HEK293 (cell line): ENCODE results near the gene SPEM2.

ENCODE experiments used
- CTCF ChIA-PET: fragments of 350-600 bp; formaldehyde crosslinking; extraction: SDS; loops from one replicate; lab custom pipeline; 2021; ENCODE audit warnings: antibody characterized with exemption; lab: Yijun Ruan, JAX
- POLR2A ChIA-PET: fragments of 300-600 bp; formaldehyde crosslinking; extraction: SDS; loops from one replicate; lab custom pipeline; 2020; ENCODE audit warnings: antibody characterized with exemption, inconsistent platforms; lab: Yijun Ruan, JAX
- H3K27ac ChIP-seq: fragments of 200-500 bp; sonication (Bioruptor generic); 2 replicates; pipeline ENCODE4 v1.5.1; 2014; ENCODE audit warnings: low read depth, low read length, control low read depth, inconsistent platforms; ENCODE audit errors: extremely low read depth
- H3K36me3 ChIP-seq, 2 experiments: fragments of 200-500 bp in 1 of 2; sonication (Bioruptor generic) in 1 of 2; 1 replicate in 1 of 2; 2 replicates in 1 of 2; pipeline ENCODE4 v1.5.1; 2014 to 2017; ENCODE audit warnings: inconsistent platforms in 2 of 2, low read length in 2 of 2; ENCODE audit not compliant: control insufficient read depth in 2 of 2, insufficient read depth in 1 of 2
- H3K4me1 ChIP-seq: fragments of 200-500 bp; sonication (Bioruptor generic); 2 replicates; pipeline ENCODE4 v1.5.1; 2014; ENCODE audit warnings: mild to moderate bottlenecking, low read length, inconsistent platforms; ENCODE audit not compliant: control insufficient read depth, insufficient read depth
- H3K4me3 ChIP-seq: 2 replicates; pipeline ENCODE4 v1.5.1; 2011; ENCODE audit warnings: low read depth, mild to moderate bottlenecking, control low read depth, low read length, moderate library complexity
- H3K9me3 ChIP-seq: fragments of 200-500 bp; sonication (Bioruptor generic); 2 replicates; pipeline ENCODE4 v1.5.1; 2014; ENCODE audit warnings: low read depth, low read length, inconsistent platforms; ENCODE audit not compliant: control insufficient read depth, insufficient read depth
- BCL11B ChIP-seq: fragments of 450-650 bp; formaldehyde crosslinking; IDR thresholded peaks from 2 replicates; pipeline ENCODE4 v1.5.1; 2016; ENCODE audit warnings: low read depth, missing biosample characterization, missing genetic modification characterization
- CTCF ChIP-seq: fragments of 450-650 bp; formaldehyde crosslinking; IDR thresholded peaks from 2 replicates; pipeline ENCODE4 v1.5.1; 2016; ENCODE audit warnings: missing biosample characterization, missing genetic modification characterization
- GFI1B ChIP-seq: fragments of 450-650 bp; formaldehyde crosslinking; IDR thresholded peaks from 2 replicates; pipeline ENCODE4 v1.5.1; 2016; ENCODE audit warnings: missing biosample characterization, missing genetic modification characterization
- GLIS1 ChIP-seq: fragments of 450-650 bp; formaldehyde crosslinking; IDR thresholded peaks from 2 replicates; pipeline ENCODE4 v1.5.1; 2016; ENCODE audit warnings: missing biosample characterization, missing genetic modification characterization
- MZF1 ChIP-seq: fragments of 450-650 bp; formaldehyde crosslinking; IDR thresholded peaks from 2 replicates; pipeline ENCODE4 v1.5.1; 2017; ENCODE audit warnings: missing biosample characterization, missing genetic modification characterization, borderline replicate concordance
- SCRT2 ChIP-seq: fragments of 450-650 bp; formaldehyde crosslinking; IDR thresholded peaks from 2 replicates; pipeline ENCODE4 v1.5.1; 2016; ENCODE audit warnings: missing biosample characterization, missing genetic modification characterization
- WT1 ChIP-seq: fragments of 450-650 bp; formaldehyde crosslinking; IDR thresholded peaks from 2 replicates; pipeline ENCODE4 v1.5.1; 2016; ENCODE audit warnings: missing biosample characterization, missing genetic modification characterization
- YY2 ChIP-seq: fragments of 450-650 bp; formaldehyde crosslinking; IDR thresholded peaks from 2 replicates; pipeline ENCODE4 v1.5.1; 2016; ENCODE audit warnings: missing biosample characterization, missing genetic modification characterization
- ZBTB7A ChIP-seq: fragments of 450-650 bp; formaldehyde crosslinking; IDR thresholded peaks from 2 replicates; pipeline ENCODE4 v1.5.1; 2016; ENCODE audit warnings: low read depth, missing biosample characterization, missing genetic modification characterization
- ZBTB8A ChIP-seq: fragments of 450-650 bp; formaldehyde crosslinking; IDR thresholded peaks from 2 replicates; pipeline ENCODE4 v1.5.1; 2016; ENCODE audit warnings: missing biosample characterization, missing genetic modification characterization
- ZEB2 ChIP-seq: fragments of 450-650 bp; formaldehyde crosslinking; IDR thresholded peaks from 2 replicates; pipeline ENCODE4 v1.5.1; 2016; ENCODE audit warnings: missing biosample characterization, missing genetic modification characterization
- ZNF202 ChIP-seq: fragments of 450-650 bp; formaldehyde crosslinking; IDR thresholded peaks from 2 replicates; pipeline ENCODE4 v1.5.1; 2016; ENCODE audit warnings: missing biosample characterization, missing genetic modification characterization, borderline replicate concordance
- ZNF211 ChIP-seq: fragments of 450-650 bp; formaldehyde crosslinking; IDR thresholded peaks from 2 replicates; pipeline ENCODE4 v1.5.1; 2016; ENCODE audit warnings: low read depth, missing biosample characterization, missing genetic modification characterization
- ZNF248 ChIP-seq: fragments of 450-650 bp; formaldehyde crosslinking; IDR thresholded peaks from 2 replicates; pipeline ENCODE4 v1.5.1; 2017; ENCODE audit warnings: missing biosample characterization, missing genetic modification characterization
- ZNF292 ChIP-seq: fragments of 450-650 bp; formaldehyde crosslinking; IDR thresholded peaks from 2 replicates; pipeline ENCODE4 v1.5.1; 2016; ENCODE audit warnings: low read depth, missing biosample characterization, missing genetic modification characterization, borderline replicate concordance
- ZNF366 ChIP-seq: fragments of 450-650 bp; formaldehyde crosslinking; conservative IDR thresholded peaks from 2 replicates; pipeline ENCODE4 v1.5.1; 2016; ENCODE audit warnings: missing biosample characterization, missing genetic modification characterization
- ZNF514 ChIP-seq: fragments of 450-650 bp; formaldehyde crosslinking; IDR thresholded peaks from 2 replicates; pipeline ENCODE4 v1.5.1; 2016; ENCODE audit warnings: missing biosample characterization, missing genetic modification characterization
- ZNF571 ChIP-seq: fragments of 450-650 bp; formaldehyde crosslinking; IDR thresholded peaks from 2 replicates; pipeline ENCODE4 v1.5.0; 2017; ENCODE audit warnings: missing biosample characterization, missing genetic modification characterization
- ZNF585B ChIP-seq: fragments of 450-650 bp; formaldehyde crosslinking; IDR thresholded peaks from 2 replicates; pipeline ENCODE4 v1.5.1; 2016; ENCODE audit warnings: missing biosample characterization, missing genetic modification characterization
- ZNF654 ChIP-seq: fragments of 450-650 bp; formaldehyde crosslinking; IDR thresholded peaks from 2 replicates; pipeline ENCODE4 v1.5.1; 2016; ENCODE audit warnings: low read depth, missing biosample characterization, missing genetic modification characterization
- ZNF777 ChIP-seq: fragments of 450-650 bp; formaldehyde crosslinking; IDR thresholded peaks from 2 replicates; pipeline ENCODE4 v1.5.1; 2017; ENCODE audit warnings: missing biosample characterization, missing genetic modification characterization, borderline replicate concordance
- ZNF791 ChIP-seq: fragments of 450-650 bp; formaldehyde crosslinking; IDR thresholded peaks from 2 replicates; pipeline ENCODE4 v1.5.1; 2016; ENCODE audit warnings: missing biosample characterization, missing genetic modification characterization
- ZSCAN16 ChIP-seq: fragments of 450-650 bp; formaldehyde crosslinking; IDR thresholded peaks from 2 replicates; pipeline ENCODE4 v1.5.1; 2016; ENCODE audit warnings: missing biosample characterization, missing genetic modification characterization
- ZXDB ChIP-seq: fragments of 450-650 bp; formaldehyde crosslinking; IDR thresholded peaks from 2 replicates; pipeline ENCODE4 v1.5.1; 2016; ENCODE audit warnings: missing biosample characterization, missing genetic modification characterization
- TF ChIP-seq, protein P1 (sequence below): fragments of 450-650 bp; formaldehyde crosslinking; IDR thresholded peaks from 2 replicates; pipeline ENCODE4 v1.5.1; 2016; ENCODE audit warnings: missing biosample characterization, missing genetic modification characterization
- TF ChIP-seq, protein P2 (sequence below): IDR thresholded peaks from 2 replicates; pipeline ENCODE4 v1.6.1; 2011; ENCODE audit warnings: mild to moderate bottlenecking, low read depth, low read length, borderline replicate concordance
- TF ChIP-seq, protein P3 (sequence below): fragments of 450-650 bp; formaldehyde crosslinking; IDR thresholded peaks from 2 replicates; pipeline ENCODE4 v1.5.1; 2016; ENCODE audit warnings: missing biosample characterization, missing genetic modification characterization

SPEM2 gene

GRCh38 chr17:7444682-7445618 lies 19.5 kb downstream of the SPEM2 start, which contains the start of gene CHRNB1:
Gene CHRNB1, plus strand, starts transcription at chr17:7445061. Its CDS starts 67 bp downstream, at chr17:7445128.
- CTCF ChIA-PET = interaction anchor here (0.6 to 2.5 kb wide), 18 partner anchors 8 to 404 kb away, joined by 3 to 13 read pairs (median 4); partner anchors contain the start of genes TP53 and ZBTB4
- no peak for TF ChIP-seq ZNF514 (tag by site-specific recombination)
- TF ChIP-seq GLIS1 (tag by site-specific recombination) = peak; percentile 84
- no peak for TF ChIP-seq GFI1B
- TF ChIP-seq ZEB2 (tag by site-specific recombination) = peak; percentile 56; the same call in 1 of the 2 replicates
- TF ChIP-seq ZBTB8A (tag by site-specific recombination) = no peak
- TF ChIP-seq YY2 (tag by site-specific recombination) = no peak
- no peak for TF ChIP-seq ZNF292 (tag by site-specific recombination)
- no peak for TF ChIP-seq ZNF777 (tag by site-specific recombination)
- TF ChIP-seq MZF1 = no peak
- no peak for TF ChIP-seq ZNF654 (tag by site-specific recombination)
- TF ChIP-seq, protein P1, sequence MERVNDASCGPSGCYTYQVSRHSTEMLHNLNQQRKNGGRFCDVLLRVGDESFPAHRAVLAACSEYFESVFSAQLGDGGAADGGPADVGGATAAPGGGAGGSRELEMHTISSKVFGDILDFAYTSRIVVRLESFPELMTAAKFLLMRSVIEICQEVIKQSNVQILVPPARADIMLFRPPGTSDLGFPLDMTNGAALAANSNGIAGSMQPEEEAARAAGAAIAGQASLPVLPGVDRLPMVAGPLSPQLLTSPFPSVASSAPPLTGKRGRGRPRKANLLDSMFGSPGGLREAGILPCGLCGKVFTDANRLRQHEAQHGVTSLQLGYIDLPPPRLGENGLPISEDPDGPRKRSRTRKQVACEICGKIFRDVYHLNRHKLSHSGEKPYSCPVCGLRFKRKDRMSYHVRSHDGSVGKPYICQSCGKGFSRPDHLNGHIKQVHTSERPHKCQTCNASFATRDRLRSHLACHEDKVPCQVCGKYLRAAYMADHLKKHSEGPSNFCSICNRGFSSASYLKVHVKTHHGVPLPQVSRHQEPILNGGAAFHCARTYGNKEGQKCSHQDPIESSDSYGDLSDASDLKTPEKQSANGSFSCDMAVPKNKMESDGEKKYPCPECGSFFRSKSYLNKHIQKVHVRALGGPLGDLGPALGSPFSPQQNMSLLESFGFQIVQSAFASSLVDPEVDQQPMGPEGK (tag by site-specific recombination) = peak; percentile 73
- no peak for TF ChIP-seq ZNF248 (tag by site-specific recombination)
- no peak for TF ChIP-seq ZNF202 (tag by site-specific recombination)
- TF ChIP-seq BCL11B (tag by site-specific recombination) = no peak
- TF ChIP-seq ZNF791 (tag by site-specific recombination) = no peak
- no peak for TF ChIP-seq ZNF366
- TF ChIP-seq ZNF211 (tag by site-specific recombination) = no peak
- TF ChIP-seq, protein P2, sequence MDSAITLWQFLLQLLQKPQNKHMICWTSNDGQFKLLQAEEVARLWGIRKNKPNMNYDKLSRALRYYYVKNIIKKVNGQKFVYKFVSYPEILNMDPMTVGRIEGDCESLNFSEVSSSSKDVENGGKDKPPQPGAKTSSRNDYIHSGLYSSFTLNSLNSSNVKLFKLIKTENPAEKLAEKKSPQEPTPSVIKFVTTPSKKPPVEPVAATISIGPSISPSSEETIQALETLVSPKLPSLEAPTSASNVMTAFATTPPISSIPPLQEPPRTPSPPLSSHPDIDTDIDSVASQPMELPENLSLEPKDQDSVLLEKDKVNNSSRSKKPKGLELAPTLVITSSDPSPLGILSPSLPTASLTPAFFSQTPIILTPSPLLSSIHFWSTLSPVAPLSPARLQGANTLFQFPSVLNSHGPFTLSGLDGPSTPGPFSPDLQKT = no peak
- no peak for TF ChIP-seq ZNF571 (tag by site-specific recombination)
- 0 out of 2 replicates have a peak, but pooled peaks have one; percentile 12 for TF ChIP-seq ZBTB7A (tag by site-specific recombination)
- 0 out of 2 replicates have a peak, but pooled peaks have one; percentile 14 for TF ChIP-seq ZXDB (tag by site-specific recombination)
- no peak for TF ChIP-seq WT1
- TF ChIP-seq CTCF (tag by site-specific recombination) = peak; percentile 64
- TF ChIP-seq ZSCAN16 (tag by site-specific recombination) = no peak
- no peak for TF ChIP-seq ZNF585B (tag by site-specific recombination)
- peak; percentile 99 for TF ChIP-seq SCRT2
- TF ChIP-seq, protein P3, sequence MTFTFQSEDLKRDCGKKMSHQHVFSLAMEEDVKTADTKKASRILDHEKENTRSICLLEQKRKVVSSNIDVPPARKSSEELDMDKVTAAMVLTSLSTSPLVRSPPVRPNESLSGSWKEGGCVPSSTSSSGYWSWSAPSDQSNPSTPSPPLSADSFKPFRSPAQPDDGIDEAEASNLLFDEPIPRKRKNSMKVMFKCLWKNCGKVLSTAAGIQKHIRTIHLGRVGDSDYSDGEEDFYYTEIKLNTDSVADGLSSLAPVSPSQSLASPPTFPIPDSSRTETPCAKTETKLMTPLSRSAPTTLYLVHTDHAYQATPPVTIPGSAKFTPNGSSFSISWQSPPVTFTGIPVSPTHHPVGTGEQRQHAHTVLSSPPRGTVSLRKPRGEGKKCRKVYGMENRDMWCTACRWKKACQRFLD (tag by site-specific recombination) = no peak

More at GRCh38 chr17:7444682-7445618, 19.5 kb downstream of the SPEM2 start, which contains the start of gene CHRNB1:
- peak within 1 kb of the TSS; percentile 57 for H3K4me3 ChIP-seq
- H3K36me3 ChIP-seq = no peaks in the 10 kb centered on the region; a peak in 1 of 3 replicates
- H3K9me3 ChIP-seq = no peaks in the 10 kb centered on the region
- H3K4me1 ChIP-seq = peaks cover 19% of the 10 kb centered on the region
- POLR2A ChIA-PET = interaction anchor here (0.6 to 2.7 kb wide), 17 partner anchors 8 to 243 kb away, joined by 3 to 17 read pairs (median 4); partner anchors contain the start of genes NEURL4, POLR2A, TMEM102 and TMEM256
- H3K27ac ChIP-seq = no peak within 1 kb of the TSS; the same call in 1 of the 2 replicates
